ENCODE data around the gene PDZD8. TPM values are rescaled to one million over a fixed set of nuclear protein-coding genes. Genes with fewer than 3 reads are reported as not detected.
"Not testable (repeated sequence)": the region's sequence is repeated elsewhere in the genome, so short reads cannot be mapped to it uniquely, and the experiment has no call there.

PDZD8 gene
- polyA plus RNA-seq, 1 donor from 2014 or later = 16.3 TPM

GRCh38 chr10:117239051-117239450 is 136.2 kb downstream of the PDZD8 start:
- no peak overlapping the region for H3K9ac ChIP-seq (ENCODE audit: low read length)
- TF ChIP-seq POLR2AphosphoS5 (IDR thresholded peaks at IDR 0.05) = no peak
- no peak for TF ChIP-seq EZH2 (IDR thresholded peaks at IDR 0.05; ENCODE audit: borderline replicate concordance, insufficient read depth, low read length, poor library complexity, severe bottlenecking)
- TF ChIP-seq RAD21 (conservative IDR thresholded peaks at IDR 0.05) = no peak
- TF ChIP-seq REST (IDR thresholded peaks at IDR 0.05; ENCODE audit: borderline replicate concordance) = no peak
- TF ChIP-seq MXI1 (conservative IDR thresholded peaks at IDR 0.05; ENCODE audit: poor library complexity, severe bottlenecking) = no peak
- no peak for TF ChIP-seq SMC3 (conservative IDR thresholded peaks at IDR 0.05; ENCODE audit: poor library complexity)
- TF ChIP-seq CTCF (IDR thresholded peaks at IDR 0.05; ENCODE audit: poor library complexity, severe bottlenecking) = no peak
- no peak for TF ChIP-seq EP300 (conservative IDR thresholded peaks at IDR 0.05; ENCODE audit: poor library complexity, severe bottlenecking)
- TF ChIP-seq TAF1 (IDR thresholded peaks at IDR 0.05; ENCODE audit: low read depth) = no peak
- no peaks in the 10 kb centered on the region for H3K9me2 ChIP-seq (ENCODE audit: insufficient read depth, low read length)
- no peak overlapping the region for H3K27ac ChIP-seq (ENCODE audit: low read length)
- no peaks in the 10 kb centered on the region for H3K36me3 ChIP-seq (ENCODE audit: insufficient read depth, low read length)
- H3K27me3 ChIP-seq (ENCODE audit: insufficient read depth, low read depth, low read length) = peaks cover 38% of the 10 kb centered on the region
- no peaks in the 10 kb centered on the region for H4K20me1 ChIP-seq (ENCODE audit: insufficient read depth)
- no peak overlapping the region for H3K4me3 ChIP-seq (ENCODE audit: low read length)
- no peaks in the 10 kb centered on the region for H3K79me2 ChIP-seq (replicated peaks; ENCODE audit: insufficient read depth, low read length)
- no peaks in the 10 kb centered on the region for H3K9me3 ChIP-seq (ENCODE audit: low read length)
- no peaks in the 10 kb centered on the region for H3F3A ChIP-seq (ENCODE audit: insufficient read depth, low read length, poor library complexity, severe bottlenecking)
- H2AFZ ChIP-seq (ENCODE audit: low read depth, low read length) = no peak overlapping the region
- H3K4me2 ChIP-seq (ENCODE audit: low read length) = no peak overlapping the region

- H3K27me3 ChIP-seq (ENCODE audit: insufficient read depth, low read depth, low read length) = peaks cover 32% of the 10 kb centered on the region
- no peak overlapping the region for H3K4me3 ChIP-seq (ENCODE audit: low read length)
- H3K36me3 ChIP-seq (ENCODE audit: insufficient read depth, low read length) = no peaks in the 10 kb centered on the region
- H3K9ac ChIP-seq (ENCODE audit: low read length) = no peak overlapping the region
- no peak for TF ChIP-seq SMC3 (conservative IDR thresholded peaks at IDR 0.05; ENCODE audit: poor library complexity)
- no peak for TF ChIP-seq EZH2 (IDR thresholded peaks at IDR 0.05; ENCODE audit: borderline replicate concordance, insufficient read depth, low read length, poor library complexity, severe bottlenecking)
- TF ChIP-seq RAD21 (conservative IDR thresholded peaks at IDR 0.05) = no peak
- no peak for TF ChIP-seq EP300 (conservative IDR thresholded peaks at IDR 0.05; ENCODE audit: poor library complexity, severe bottlenecking)
- TF ChIP-seq CTCF (IDR thresholded peaks at IDR 0.05; ENCODE audit: poor library complexity, severe bottlenecking) = no peak
- no peak for TF ChIP-seq TAF1 (IDR thresholded peaks at IDR 0.05; ENCODE audit: low read depth)
- H4K20me1 ChIP-seq (ENCODE audit: insufficient read depth) = no peaks in the 10 kb centered on the region
- no peaks in the 10 kb centered on the region for H3K79me2 ChIP-seq (replicated peaks; ENCODE audit: insufficient read depth, low read length)
- no peak overlapping the region for H2AFZ ChIP-seq (ENCODE audit: low read depth, low read length)
- H3K9me2 ChIP-seq (ENCODE audit: insufficient read depth, low read length) = no peaks in the 10 kb centered on the region
- no peaks in the 10 kb centered on the region for H3F3A ChIP-seq (ENCODE audit: insufficient read depth, low read length, poor library complexity, severe bottlenecking)
- no peak overlapping the region for H3K27ac ChIP-seq (ENCODE audit: low read length)
- H3K9me3 ChIP-seq (ENCODE audit: low read length) = no peaks in the 10 kb centered on the region
- no peak overlapping the region for H3K4me2 ChIP-seq (ENCODE audit: low read length)
Measured at GRCh38 chr10:117237401-117237991, 137.7 kb downstream of the PDZD8 start.

GRCh38 chr10:117230107-117230506 is 145.1 kb downstream of the PDZD8 start:
- not testable (repeated sequence) for H4K20me1 ChIP-seq (ENCODE audit: insufficient read depth); H3K4me3 ChIP-seq (ENCODE audit: low read length); H3K36me3 ChIP-seq (ENCODE audit: insufficient read depth, low read length); H3K9me2 ChIP-seq (ENCODE audit: insufficient read depth, low read length); H3K4me2 ChIP-seq (ENCODE audit: low read length); H3F3A ChIP-seq (ENCODE audit: insufficient read depth, low read length, poor library complexity, severe bottlenecking); H3K27me3 ChIP-seq (ENCODE audit: insufficient read depth, low read depth, low read length); H2AFZ ChIP-seq (ENCODE audit: low read depth, low read length); H3K9me3 ChIP-seq (ENCODE audit: low read length); H3K27ac ChIP-seq (ENCODE audit: low read length); H3K79me2 ChIP-seq (replicated peaks; ENCODE audit: insufficient read depth, low read length); H3K9ac ChIP-seq (ENCODE audit: low read length)
